WTC11 (cell line): Measurements from ENCODE around the gene ARHGAP44. TPM values are rescaled to one million over a fixed set of nuclear protein-coding genes. Genes with fewer than 3 reads are reported as not detected.

Experiments used
- ATAC-seq: fragments of 200-7000 bp; cut with Tn5 transposase; 2 replicates; pipeline ENCODE4 v1.10.0; 2021; ENCODE audit warnings: mild to moderate bottlenecking, moderate library complexity
- CTCF ChIA-PET: fragments of 300-600 bp; sonication (Branson Sonifier 250); formaldehyde crosslinking; loops from one replicate; lab custom pipeline; 2021; ENCODE audit warnings: antibody characterized with exemption; lab: Charles Lee
- POLR2A ChIA-PET: fragments of 350-600 bp; sonication (Branson Sonifier 250); formaldehyde crosslinking; loops from one replicate; lab custom pipeline; 2021; ENCODE audit warnings: antibody characterized with exemption; lab: Charles Lee
- DNase-seq: peaks from one replicate; pipeline ENCODE4 v3.0.0; 2021; ENCODE audit warnings: low spot score
- H3K27ac Mint-ChIP-seq: 2 replicates; pipeline ENCODE4 v1.8.0; 2021; ENCODE audit warnings: mixed read lengths
- H3K27me3 Mint-ChIP-seq: 2 replicates; pipeline ENCODE4 v1.8.0; 2021; ENCODE audit warnings: low read depth, mild to moderate bottlenecking, moderate library complexity, mixed read lengths
- H3K36me3 Mint-ChIP-seq: 2 replicates; pipeline ENCODE4 v1.8.0; 2021; ENCODE audit warnings: mixed read lengths
- H3K4me1 Mint-ChIP-seq: 2 replicates; pipeline ENCODE4 v1.8.0; 2022; ENCODE audit warnings: mixed read lengths
- H3K4me3 Mint-ChIP-seq: 2 replicates; pipeline ENCODE4 v1.8.0; 2021; ENCODE audit warnings: mild to moderate bottlenecking, moderate library complexity, mixed read lengths
- H3K9me3 Mint-ChIP-seq: 2 replicates; pipeline ENCODE4 v1.8.0; 2021; ENCODE audit warnings: mixed read lengths
- ATF1 ChIP-seq: sonication (generic); formaldehyde crosslinking; IDR thresholded peaks from 2 replicates; pipeline ENCODE4 v1.8.1; 2023; ENCODE audit warnings: mild to moderate bottlenecking, moderate library complexity, missing genetic modification reagents
- ATF3 ChIP-seq: sonication (generic); formaldehyde crosslinking; conservative IDR thresholded peaks from 2 replicates; pipeline ENCODE4 v1.8.1; 2022; ENCODE audit warnings: mild to moderate bottlenecking, missing genetic modification reagents
- ESRRA ChIP-seq: sonication (generic); formaldehyde crosslinking; IDR thresholded peaks from 2 replicates; pipeline ENCODE4 v1.8.1; 2022; ENCODE audit warnings: mild to moderate bottlenecking, missing genetic modification reagents, borderline replicate concordance
- ETV6 ChIP-seq: sonication (generic); formaldehyde crosslinking; IDR thresholded peaks from 2 replicates; pipeline ENCODE4 v1.8.1; 2022; ENCODE audit warnings: mild to moderate bottlenecking, missing genetic modification reagents
- FOXP1 ChIP-seq: sonication (generic); formaldehyde crosslinking; IDR thresholded peaks from 2 replicates; pipeline ENCODE4 v1.8.0; 2022; ENCODE audit warnings: missing genetic modification reagents, mild to moderate bottlenecking, moderate library complexity, borderline replicate concordance
- GABPB1 ChIP-seq: sonication (generic); formaldehyde crosslinking; IDR thresholded peaks from 2 replicates; pipeline ENCODE4 v1.8.1; 2023; ENCODE audit warnings: mild to moderate bottlenecking, missing genetic modification reagents
- JAZF1 ChIP-seq: fragments of 250-450 bp; sonication (Bioruptor Pico); IDR thresholded peaks from 2 replicates; pipeline ENCODE4 v1.9.0; 2021; ENCODE audit warnings: moderate library complexity, mild to moderate bottlenecking, inconsistent platforms
- MXD4 ChIP-seq: fragments of 250-450 bp; sonication (Bioruptor Pico); IDR thresholded peaks from 2 replicates; pipeline ENCODE4 v1.8.0; 2021; ENCODE audit warnings: mild to moderate bottlenecking, moderate library complexity, borderline replicate concordance
- NFYB ChIP-seq: sonication (generic); formaldehyde crosslinking; conservative IDR thresholded peaks from 2 replicates; pipeline ENCODE4 v1.8.0; 2022; ENCODE audit warnings: low read depth, missing genetic modification reagents
- NR1H2 ChIP-seq: sonication (generic); formaldehyde crosslinking; IDR thresholded peaks from 2 replicates; pipeline ENCODE4 v1.9.0; 2021; ENCODE audit warnings: mild to moderate bottlenecking, moderate library complexity, missing genetic modification reagents
- RELA ChIP-seq: sonication (generic); formaldehyde crosslinking; IDR thresholded peaks from 2 replicates; pipeline ENCODE4 v1.8.1; 2022; ENCODE audit warnings: missing genetic modification reagents, mild to moderate bottlenecking, borderline replicate concordance
- SMAD4 ChIP-seq: sonication (generic); formaldehyde crosslinking; IDR thresholded peaks from 2 replicates; pipeline ENCODE4 v1.8.0; 2022; ENCODE audit warnings: mild to moderate bottlenecking, missing genetic modification reagents
- SOX15 ChIP-seq: fragments of 250-450 bp; sonication (Bioruptor Pico); IDR thresholded peaks from 2 replicates; pipeline ENCODE4 v1.9.0; 2021; ENCODE audit warnings: mild to moderate bottlenecking
- SP1 ChIP-seq: sonication (generic); formaldehyde crosslinking; conservative IDR thresholded peaks from 2 replicates; pipeline ENCODE4 v1.8.1; 2022; ENCODE audit warnings: missing genetic modification reagents
- STAT6 ChIP-seq: sonication (generic); formaldehyde crosslinking; conservative IDR thresholded peaks from 2 replicates; pipeline ENCODE4 v1.8.1; 2023; ENCODE audit warnings: mild to moderate bottlenecking, low read depth, missing genetic modification reagents, moderate library complexity
- TEAD1 ChIP-seq: sonication (generic); formaldehyde crosslinking; IDR thresholded peaks from 2 replicates; pipeline ENCODE4 v1.8.0; 2022; ENCODE audit warnings: mild to moderate bottlenecking, missing genetic modification reagents
- ZNF219 ChIP-seq: sonication (generic); formaldehyde crosslinking; IDR thresholded peaks from 2 replicates; pipeline ENCODE4 v1.8.0; 2023; ENCODE audit warnings: missing genetic modification reagents, mild to moderate bottlenecking, borderline replicate concordance
- ZNF512 ChIP-seq: sonication (generic); formaldehyde crosslinking; IDR thresholded peaks from 2 replicates; pipeline ENCODE4 v1.8.1; 2022; ENCODE audit warnings: missing genetic modification reagents, borderline replicate concordance
- ZNF671 ChIP-seq: fragments of 250-450 bp; sonication (Bioruptor Pico); IDR thresholded peaks from 2 replicates; pipeline ENCODE4 v1.8.0; 2021; ENCODE audit warnings: mild to moderate bottlenecking
- total RNA-seq: library from RNA; stranded (reverse); gene quantifications from 3 replicates; pipeline ENCODE4 v1.2.3, GENCODE V29; 2021
- TF ChIP-seq, protein P1 (sequence below): sonication (generic); formaldehyde crosslinking; IDR thresholded peaks from 2 replicates; pipeline ENCODE4 v1.8.0; 2023; ENCODE audit warnings: mild to moderate bottlenecking, missing genetic modification reagents
- TF ChIP-seq, protein P2 (sequence below): sonication (generic); formaldehyde crosslinking; IDR thresholded peaks from 2 replicates; pipeline ENCODE4 v1.8.0; 2022; ENCODE audit warnings: mild to moderate bottlenecking, missing genetic modification reagents
- TF ChIP-seq, protein P3 (sequence below): sonication (generic); formaldehyde crosslinking; IDR thresholded peaks from 2 replicates; pipeline ENCODE4 v1.8.1; 2023; ENCODE audit warnings: mild to moderate bottlenecking, missing genetic modification reagents, moderate library complexity
- TF ChIP-seq, protein P4 (sequence below): sonication (generic); formaldehyde crosslinking; IDR thresholded peaks from 2 replicates; pipeline ENCODE4 v1.8.1; 2023; ENCODE audit warnings: mild to moderate bottlenecking, missing genetic modification reagents, moderate library complexity

ARHGAP44 gene
- total RNA-seq, 1 experiment from 2014 or later, result 23.8 TPM

DNA sequence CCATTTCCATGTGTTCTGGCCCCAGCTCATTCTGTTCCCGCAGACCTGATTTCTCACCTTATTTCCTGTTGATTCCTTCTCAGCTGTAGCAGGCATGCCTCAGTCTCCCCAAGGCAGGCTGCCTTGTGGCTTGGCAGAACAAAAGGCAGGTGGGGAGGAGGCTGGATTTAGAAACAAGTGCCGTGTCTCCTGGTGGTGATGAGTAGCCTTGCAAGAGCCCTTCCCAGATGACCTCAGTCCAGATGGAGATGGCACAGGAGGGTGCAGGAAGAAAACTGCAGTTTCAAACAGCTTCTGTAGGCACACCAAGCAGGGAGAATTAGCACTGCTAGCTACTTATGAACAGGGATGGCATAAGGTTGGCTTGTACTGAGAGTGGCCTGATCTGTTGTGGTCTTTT lies 64.6 kb downstream of the ARHGAP44 start (continued):
- TF ChIP-seq, protein P1, sequence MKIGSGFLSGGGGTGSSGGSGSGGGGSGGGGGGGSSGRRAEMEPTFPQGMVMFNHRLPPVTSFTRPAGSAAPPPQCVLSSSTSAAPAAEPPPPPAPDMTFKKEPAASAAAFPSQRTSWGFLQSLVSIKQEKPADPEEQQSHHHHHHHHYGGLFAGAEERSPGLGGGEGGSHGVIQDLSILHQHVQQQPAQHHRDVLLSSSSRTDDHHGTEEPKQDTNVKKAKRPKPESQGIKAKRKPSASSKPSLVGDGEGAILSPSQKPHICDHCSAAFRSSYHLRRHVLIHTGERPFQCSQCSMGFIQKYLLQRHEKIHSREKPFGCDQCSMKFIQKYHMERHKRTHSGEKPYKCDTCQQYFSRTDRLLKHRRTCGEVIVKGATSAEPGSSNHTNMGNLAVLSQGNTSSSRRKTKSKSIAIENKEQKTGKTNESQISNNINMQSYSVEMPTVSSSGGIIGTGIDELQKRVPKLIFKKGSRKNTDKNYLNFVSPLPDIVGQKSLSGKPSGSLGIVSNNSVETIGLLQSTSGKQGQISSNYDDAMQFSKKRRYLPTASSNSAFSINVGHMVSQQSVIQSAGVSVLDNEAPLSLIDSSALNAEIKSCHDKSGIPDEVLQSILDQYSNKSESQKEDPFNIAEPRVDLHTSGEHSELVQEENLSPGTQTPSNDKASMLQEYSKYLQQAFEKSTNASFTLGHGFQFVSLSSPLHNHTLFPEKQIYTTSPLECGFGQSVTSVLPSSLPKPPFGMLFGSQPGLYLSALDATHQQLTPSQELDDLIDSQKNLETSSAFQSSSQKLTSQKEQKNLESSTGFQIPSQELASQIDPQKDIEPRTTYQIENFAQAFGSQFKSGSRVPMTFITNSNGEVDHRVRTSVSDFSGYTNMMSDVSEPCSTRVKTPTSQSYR (CRISPR knock-in tag), result no peak
- TF ChIP-seq RELA (CRISPR knock-in tag) (no peak), NR1H2 (CRISPR knock-in tag) (no peak), ETV6 (CRISPR knock-in tag) (no peak), SMAD4 (CRISPR knock-in tag) (no peak), ZNF219 (no peak), SP1 (CRISPR knock-in tag) (no peak), ZNF671 (CRISPR knock-in tag) (no peak), NFYB (CRISPR knock-in tag) (no peak), SOX15 (no peak), ZNF512 (no peak)
- TF ChIP-seq, protein P2, sequence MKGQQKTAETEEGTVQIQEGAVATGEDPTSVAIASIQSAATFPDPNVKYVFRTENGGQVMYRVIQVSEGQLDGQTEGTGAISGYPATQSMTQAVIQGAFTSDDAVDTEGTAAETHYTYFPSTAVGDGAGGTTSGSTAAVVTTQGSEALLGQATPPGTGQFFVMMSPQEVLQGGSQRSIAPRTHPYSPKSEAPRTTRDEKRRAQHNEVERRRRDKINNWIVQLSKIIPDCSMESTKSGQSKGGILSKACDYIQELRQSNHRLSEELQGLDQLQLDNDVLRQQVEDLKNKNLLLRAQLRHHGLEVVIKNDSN, result no peak
- TF ChIP-seq, all 79 proteins: peak for 0

DNA sequence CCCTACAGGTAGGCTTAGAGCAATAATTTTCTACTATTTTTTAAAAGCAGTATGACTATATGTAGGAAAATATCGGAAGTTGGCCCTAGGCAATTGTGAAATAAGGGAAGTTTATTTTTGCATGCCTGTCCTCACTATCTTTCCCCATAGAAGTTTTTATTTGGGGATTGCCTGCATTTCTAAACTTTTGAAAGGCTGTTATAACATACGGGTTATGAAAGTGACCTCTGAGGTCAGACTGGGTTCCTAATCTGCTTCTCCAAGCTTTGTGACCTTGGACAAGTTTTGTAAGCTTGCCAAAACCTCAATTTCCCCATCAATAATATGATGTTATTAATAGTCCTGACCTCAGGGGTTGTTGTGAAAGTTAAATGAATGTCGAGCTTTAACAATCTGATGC lies 67.1 kb downstream of the ARHGAP44 start:
- no peak overlapping the region for H3K27ac Mint-ChIP-seq
- no peak for DNase-seq
- peaks cover 10% of the 10 kb centered on the region for H3K4me1 Mint-ChIP-seq
- TF ChIP-seq, protein P3, sequence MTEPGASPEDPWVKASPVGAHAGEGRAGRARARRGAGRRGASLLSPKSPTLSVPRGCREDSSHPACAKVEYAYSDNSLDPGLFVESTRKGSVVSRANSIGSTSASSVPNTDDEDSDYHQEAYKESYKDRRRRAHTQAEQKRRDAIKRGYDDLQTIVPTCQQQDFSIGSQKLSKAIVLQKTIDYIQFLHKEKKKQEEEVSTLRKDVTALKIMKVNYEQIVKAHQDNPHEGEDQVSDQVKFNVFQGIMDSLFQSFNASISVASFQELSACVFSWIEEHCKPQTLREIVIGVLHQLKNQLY (CRISPR knock-in tag), result no peak
- TF ChIP-seq STAT6 (CRISPR knock-in tag) (no peak), SMAD4 (CRISPR knock-in tag) (no peak), GABPB1 (CRISPR knock-in tag) (no peak), ESRRA (CRISPR knock-in tag) (no peak), ATF1 (CRISPR knock-in tag) (no peak), FOXP1 (CRISPR knock-in tag) (no peak), MXD4 (CRISPR knock-in tag) (no peak), ATF3 (no peak), JAZF1 (CRISPR knock-in tag) (no peak), ZNF671 (CRISPR knock-in tag) (no peak), TEAD1 (no peak), ZNF219 (no peak)
- TF ChIP-seq, protein P4, sequence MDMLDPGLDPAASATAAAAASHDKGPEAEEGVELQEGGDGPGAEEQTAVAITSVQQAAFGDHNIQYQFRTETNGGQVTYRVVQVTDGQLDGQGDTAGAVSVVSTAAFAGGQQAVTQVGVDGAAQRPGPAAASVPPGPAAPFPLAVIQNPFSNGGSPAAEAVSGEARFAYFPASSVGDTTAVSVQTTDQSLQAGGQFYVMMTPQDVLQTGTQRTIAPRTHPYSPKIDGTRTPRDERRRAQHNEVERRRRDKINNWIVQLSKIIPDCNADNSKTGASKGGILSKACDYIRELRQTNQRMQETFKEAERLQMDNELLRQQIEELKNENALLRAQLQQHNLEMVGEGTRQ (CRISPR knock-in tag), result no peak
- TF ChIP-seq, protein P2, result no peak
- no peaks in the 10 kb centered on the region for H3K27me3 Mint-ChIP-seq
- no peak for ATAC-seq
- H3K4me3 Mint-ChIP-seq, result no peak overlapping the region
- POLR2A ChIA-PET, result no interaction called here
- peaks cover 4% of the 10 kb centered on the region; the same call in 1 of the 2 replicates for H3K36me3 Mint-ChIP-seq
- CTCF ChIA-PET, result no interaction called here
- H3K9me3 Mint-ChIP-seq, result peaks cover 18% of the 10 kb centered on the region
